GM21390 (cell line): ENCODE data around the gene ERVFRD-1.
"Not testable (repeated sequence)": the region's sequence is repeated elsewhere in the genome, so short reads cannot be mapped to it uniquely, and the experiment has no call there.

ENCODE experiments used
- ATAC-seq: cut with Tn5 transposase; IDR thresholded peaks from one replicate; pipeline ENCODE4 v1.9.1; 2021; ENCODE audit not compliant: unreplicated experiment

Gene ERVFRD-1

GRCh38 chr6:11092668-11093375 lies 18.7 kb downstream of the ERVFRD-1 start:
- peak; percentile 35 for ATAC-seq

- not testable (repeated sequence) for ATAC-seq
Measured at GRCh38 chr6:11091141-11091540, 20.4 kb downstream of the ERVFRD-1 start.

GRCh38 chr6:11089695-11090094 lies 21.8 kb downstream of the ERVFRD-1 start:
- no peak for ATAC-seq

DNA sequence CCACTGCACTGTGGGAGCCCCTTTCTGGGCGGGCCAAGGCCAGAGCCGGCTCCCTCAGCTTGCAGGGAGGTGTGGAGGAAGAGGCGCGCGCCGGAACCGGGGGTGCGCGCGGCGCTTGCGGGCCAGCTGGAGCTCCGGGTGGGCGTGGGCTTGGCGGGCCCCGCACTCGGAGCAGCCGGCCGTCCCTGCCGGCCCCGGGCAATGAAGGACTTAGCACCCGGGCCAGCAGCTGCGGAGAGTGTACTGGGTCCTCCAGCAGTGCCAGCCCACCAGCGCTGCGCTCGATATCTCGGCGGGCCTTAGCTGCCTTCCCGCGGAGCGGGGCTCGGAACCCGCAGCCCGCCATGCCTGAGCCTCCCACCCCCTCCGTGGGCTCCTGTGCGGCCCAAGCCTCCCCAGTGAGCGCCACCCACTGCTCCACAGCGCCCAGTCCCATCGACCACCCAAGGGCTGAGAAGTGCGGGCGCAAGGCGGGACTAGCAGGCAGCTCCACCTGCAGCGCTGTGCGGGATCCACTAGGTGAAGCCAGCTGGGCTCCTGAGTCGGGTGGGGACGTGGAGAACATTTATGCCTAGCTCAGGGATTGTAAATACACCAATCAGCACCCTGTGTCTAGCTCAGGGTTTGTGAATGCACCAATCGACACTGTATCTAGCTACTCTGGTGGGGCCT lies 24.2 kb downstream of the ERVFRD-1 start:
- ATAC-seq: not testable (repeated sequence)

DNA sequence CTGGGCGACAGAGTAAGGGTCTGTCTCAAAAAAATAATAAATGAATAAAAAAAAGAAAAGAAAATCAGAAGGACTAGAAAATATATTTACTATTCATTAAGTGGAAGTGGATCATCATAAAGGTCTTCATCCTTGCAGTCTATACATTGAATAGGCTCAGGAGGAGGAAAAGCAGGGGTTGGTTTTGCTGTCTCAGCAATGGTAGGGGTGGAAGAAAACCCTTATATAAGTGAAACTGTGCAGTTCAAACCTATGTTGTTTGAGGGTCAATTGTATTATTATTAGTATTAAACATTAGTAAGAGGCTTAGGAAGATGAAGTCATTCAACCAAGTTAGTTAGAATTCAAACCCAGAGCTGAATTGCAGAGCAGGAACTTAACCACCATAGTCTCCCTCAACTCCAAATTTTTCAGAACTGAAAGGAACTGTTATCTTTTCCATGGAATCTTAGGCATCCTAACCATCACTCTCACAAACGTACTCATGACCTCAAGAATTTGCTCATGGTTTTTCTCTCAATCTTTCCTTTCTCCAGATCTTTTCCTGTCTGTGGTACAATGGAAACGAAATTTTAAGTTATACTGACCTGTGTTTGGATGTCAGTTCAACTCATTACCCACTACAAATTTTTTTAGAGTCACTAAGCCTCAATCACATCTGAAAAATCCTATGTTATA lies 25.6 kb downstream of the ERVFRD-1 start:
- ATAC-seq: no peak

GRCh38 chr6:11083956-11084355 lies 27.6 kb downstream of the ERVFRD-1 start:
- ATAC-seq: no peak

- no peak for ATAC-seq
Measured at GRCh38 chr6:11083491-11083890, 28.0 kb downstream of the ERVFRD-1 start.

- no peak for ATAC-seq
Measured at GRCh38 chr6:11080296-11080695, 31.2 kb downstream of the ERVFRD-1 start.

GRCh38 chr6:11078266-11078665 lies 33.3 kb downstream of the ERVFRD-1 start:
- ATAC-seq: no peak

DNA sequence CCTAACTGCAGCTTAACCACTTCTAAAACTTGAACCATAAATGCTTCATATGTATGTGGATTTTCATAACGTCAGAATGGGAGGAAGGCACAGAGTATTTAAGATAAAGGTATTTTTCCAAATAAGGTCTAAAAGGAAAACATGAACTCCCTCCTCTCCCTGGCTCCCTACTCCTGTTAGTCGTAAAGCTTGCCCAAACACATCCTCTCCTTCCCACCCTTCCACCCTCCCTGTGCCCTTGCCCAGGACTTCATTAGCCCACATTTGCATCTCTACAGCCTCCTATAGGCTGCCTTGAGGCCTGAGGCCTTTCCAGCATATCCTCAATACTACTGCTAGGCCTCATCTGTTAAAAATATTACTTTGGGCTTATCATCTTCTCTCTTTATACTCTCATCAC lies 35.0 kb downstream of the ERVFRD-1 start:
- ATAC-seq: no peak

- ATAC-seq: no peak
Measured at GRCh38 chr6:11072101-11072500, 39.4 kb downstream of the ERVFRD-1 start.

DNA sequence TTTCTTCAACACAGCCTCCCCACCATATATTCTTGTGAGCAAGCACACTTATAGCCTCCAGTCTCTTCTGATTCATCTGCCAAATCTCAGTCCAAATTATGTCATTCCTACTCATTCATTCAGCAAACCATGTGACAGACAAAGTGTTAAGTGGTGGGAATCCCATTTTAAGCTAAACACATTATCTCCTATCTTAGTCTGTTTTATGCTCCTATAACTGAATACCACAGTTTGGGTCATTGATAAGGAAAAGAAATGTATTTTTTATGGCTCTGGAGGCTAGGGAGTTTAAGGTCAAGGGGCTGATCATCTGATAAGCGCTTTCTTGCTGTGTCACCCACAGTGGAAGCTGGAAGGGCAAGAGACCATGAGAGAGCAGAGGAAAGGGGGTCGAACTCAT lies 41.8 kb downstream of the ERVFRD-1 start:
- no peak for ATAC-seq

DNA sequence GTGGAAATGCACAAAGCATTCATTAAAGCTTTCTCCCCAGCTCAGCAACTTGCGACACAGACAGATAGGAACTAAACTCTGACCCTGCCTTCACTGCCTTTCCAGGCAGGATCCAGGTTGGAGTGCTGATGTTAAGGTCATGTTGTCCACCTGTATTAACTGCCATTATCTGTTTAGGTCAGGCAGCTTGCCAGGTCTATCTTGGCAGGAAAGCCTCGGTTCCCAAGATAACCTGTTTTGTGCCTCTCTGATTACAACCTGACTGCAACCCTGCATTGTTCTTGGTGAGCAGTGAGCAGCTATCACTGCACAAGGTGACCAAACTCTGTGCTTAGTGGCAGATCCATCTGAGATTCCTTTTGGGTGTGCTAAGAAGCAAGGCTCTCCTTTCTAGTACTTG lies 44.2 kb downstream of the ERVFRD-1 start:
- ATAC-seq: no peak

- no peak for ATAC-seq
Measured at GRCh38 chr6:11066505-11067347, 44.8 kb downstream of the ERVFRD-1 start.

GRCh38 chr6:11065436-11066202 lies 45.9 kb downstream of the ERVFRD-1 start:
- no peak for ATAC-seq

- no peak for ATAC-seq
Measured at GRCh38 chr6:11064836-11065235, 46.7 kb downstream of the ERVFRD-1 start.

GRCh38 chr6:11062715-11063114 lies 48.8 kb downstream of the ERVFRD-1 start:
- no peak for ATAC-seq

- no peak for ATAC-seq
Measured at GRCh38 chr6:11062083-11062482, 49.4 kb downstream of the ERVFRD-1 start.

DNA sequence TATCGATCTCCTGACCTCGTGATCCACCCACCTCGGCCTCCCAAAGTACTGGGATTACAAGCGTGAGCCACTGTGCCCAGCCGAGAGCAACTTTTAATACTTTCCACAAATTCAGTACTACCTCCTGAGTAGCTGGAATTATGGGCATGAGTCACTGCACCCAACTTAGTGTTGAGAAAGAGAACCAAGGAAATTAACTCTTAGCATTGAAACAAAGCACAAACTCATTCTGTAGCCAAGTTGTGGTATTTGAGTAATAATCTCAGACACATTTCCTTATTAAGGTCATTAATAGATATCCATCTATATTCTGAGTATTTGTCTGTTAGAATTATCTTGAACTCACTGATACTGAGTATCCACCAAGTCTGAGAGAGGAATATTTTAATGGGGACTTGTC lies 53.1 kb downstream of the ERVFRD-1 start:
- ATAC-seq: no peak

DNA sequence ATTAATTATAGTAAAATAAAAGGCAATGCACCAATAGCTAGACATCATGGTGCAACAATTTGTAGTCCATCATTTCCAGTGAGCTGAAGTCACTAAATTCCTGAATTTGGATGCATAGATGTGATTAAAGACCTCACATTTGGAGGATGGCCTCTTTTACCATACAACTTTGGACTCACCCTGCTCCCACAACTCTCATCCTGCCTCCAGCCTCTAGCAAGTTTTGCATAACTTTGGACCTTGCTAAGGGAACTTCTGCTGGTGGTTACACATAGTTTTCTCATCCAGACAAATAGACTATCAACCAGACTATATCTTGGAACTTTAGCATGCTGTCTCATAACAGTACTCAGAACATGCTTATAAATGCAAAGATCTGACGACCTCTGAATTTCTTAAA lies 54.7 kb downstream of the ERVFRD-1 start:
- no peak for ATAC-seq
